ENCODE data around the gene VWCE. TPM values are rescaled to one million over a fixed set of nuclear protein-coding genes. Genes with fewer than 3 reads are reported as not detected.

VWCE gene
- polyA plus RNA-seq, 3 donors = 0.05 to 0.23 TPM; not detected in 1

DNA sequence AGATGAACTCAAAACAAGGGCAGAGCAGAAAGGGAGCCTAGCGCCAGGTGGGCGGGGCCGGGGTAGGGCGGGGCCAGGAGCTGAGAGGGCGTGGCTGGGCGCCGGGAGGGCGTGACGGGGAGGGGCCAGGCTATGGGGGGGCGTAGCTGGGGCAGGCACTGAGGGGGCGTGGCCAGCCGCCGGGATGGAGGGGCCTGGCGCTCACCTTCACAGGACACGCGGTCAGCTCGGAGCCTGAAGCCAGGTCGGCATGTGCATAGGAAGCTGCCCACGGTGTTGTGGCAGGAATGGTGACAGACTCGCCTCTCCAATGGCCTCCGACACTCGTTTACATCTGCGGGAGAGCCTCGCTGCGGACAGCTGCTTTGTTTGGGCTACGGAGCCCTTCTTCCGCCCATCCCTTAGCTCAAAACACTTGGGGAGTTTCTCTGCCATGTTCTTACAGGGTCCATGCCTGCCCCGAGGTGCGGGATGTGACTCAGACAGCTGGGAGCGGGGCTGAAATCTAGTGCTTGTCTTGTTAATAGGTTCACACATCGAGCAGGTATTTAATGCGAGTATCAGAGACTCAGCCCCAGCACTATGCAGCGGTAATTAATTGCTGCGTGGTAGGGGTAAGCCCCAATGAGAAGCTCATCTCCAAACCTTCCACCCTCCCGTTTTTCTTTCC lies 13.4 kb downstream of the VWCE start:
- Histone ChIP-seq H3K9me3 (replicated peaks in 1 of 2; ENCODE audit: control insufficient read depth in 1 of 2, insufficient read depth in 1 of 2, low read length in 2 of 2) (no peaks in the 10 kb centered on the region), H3K27me3 (ENCODE audit: control insufficient read depth in 2 of 2, insufficient read depth in 2 of 2, low read length in 2 of 2) (no peaks in the 10 kb centered on the region), H3K9ac (ENCODE audit: insufficient read depth, low read length, poor library complexity, severe bottlenecking) (no peak overlapping the region), H4K20me1 (ENCODE audit: insufficient read depth, low read length) (no peaks in the 10 kb centered on the region), H3K4me1 (ENCODE audit: control insufficient read depth in 1 of 2, insufficient read depth in 2 of 2, low read length in 2 of 2) (no peaks in the 10 kb centered on the region), H3K36me3 (replicated peaks in 1 of 2; ENCODE audit: control insufficient read depth in 1 of 2, insufficient read depth in 2 of 2, low read length in 2 of 2) (no peaks in the 10 kb centered on the region), H3K27ac (ENCODE audit: low read depth in 1 of 2, low read length in 2 of 2) (no peak overlapping the region), H3K4me2 (replicated peaks; ENCODE audit: extremely low read depth, low read length, poor library complexity, severe bottlenecking) (no peak overlapping the region), H3K4me3 (replicated peaks in 1 of 3; ENCODE audit: low read depth in 2 of 3, low read length in 3 of 3) (no peak overlapping the region), H2AFZ (ENCODE audit: insufficient read depth, low read depth, low read length, poor library complexity, severe bottlenecking) (no peak overlapping the region), H3K79me2 (ENCODE audit: insufficient read depth, low read length) (no peaks in the 10 kb centered on the region)
- Mint-ChIP-seq H3K27me3 (ENCODE audit: low read depth in 3 of 3) (peaks cover 2 to 6% (median 5%) of the 10 kb centered on the region in 3 donors), H3K9me3 (peaks cover 0 to 6% (median 1%) of the 10 kb centered on the region in 7 donors), H3K4me1 (peaks cover 2% of the 10 kb centered on the region), H3K36me3 (no peaks in the 10 kb centered on the region), H3K4me3 (no peak overlapping the region), H3K27ac (no peak overlapping the region)
- intact Hi-C loops (cut with micrococcal nuclease) = no loop called here
- WGBS (ENCODE audit: insufficient coverage) = 86% methylated on average over 33 of the region's 35 CpGs
- TF ChIP-seq CTCF (IDR thresholded peaks at IDR 0.05) = no peak
- DNase-seq = no peak

GRCh38 chr11:61280883-61281580 lies 14.1 kb downstream of the VWCE start:
- Mint-ChIP-seq H3K4me3 (no peak overlapping the region), H3K9me3 (peaks cover 0 to 6% (median 1%) of the 10 kb centered on the region in 7 donors), H3K27ac (no peak overlapping the region), H3K27me3 (ENCODE audit: low read depth in 3 of 3) (peaks cover 2 to 7% (median 6%) of the 10 kb centered on the region in 3 donors), H3K4me1 (peaks cover 2% of the 10 kb centered on the region), H3K36me3 (no peaks in the 10 kb centered on the region)
- Histone ChIP-seq H3K4me2 (replicated peaks; ENCODE audit: extremely low read depth, low read length, poor library complexity, severe bottlenecking) (no peak overlapping the region), H4K20me1 (ENCODE audit: insufficient read depth, low read length) (no peaks in the 10 kb centered on the region), H3K36me3 (replicated peaks in 1 of 2; ENCODE audit: control insufficient read depth in 1 of 2, insufficient read depth in 2 of 2, low read length in 2 of 2) (no peaks in the 10 kb centered on the region), H3K9ac (ENCODE audit: insufficient read depth, low read length, poor library complexity, severe bottlenecking) (no peak overlapping the region), H3K9me3 (replicated peaks in 1 of 2; ENCODE audit: control insufficient read depth in 1 of 2, insufficient read depth in 1 of 2, low read length in 2 of 2) (no peaks in the 10 kb centered on the region), H3K4me1 (ENCODE audit: control insufficient read depth in 1 of 2, insufficient read depth in 2 of 2, low read length in 2 of 2) (no peaks in the 10 kb centered on the region), H2AFZ (ENCODE audit: insufficient read depth, low read depth, low read length, poor library complexity, severe bottlenecking) (no peak overlapping the region), H3K27ac (ENCODE audit: low read depth in 1 of 2, low read length in 2 of 2) (no peak overlapping the region), H3K27me3 (ENCODE audit: control insufficient read depth in 2 of 2, insufficient read depth in 2 of 2, low read length in 2 of 2) (no peaks in the 10 kb centered on the region), H3K4me3 (replicated peaks in 1 of 3; ENCODE audit: low read depth in 2 of 3, low read length in 3 of 3) (no peak overlapping the region), H3K79me2 (ENCODE audit: insufficient read depth, low read length) (no peaks in the 10 kb centered on the region)
- DNase-seq = no peak
- WGBS (ENCODE audit: insufficient coverage) = 97% methylated on average over 18 of the region's 20 CpGs
- intact Hi-C loops (cut with micrococcal nuclease) = no loop called here
- no peak for TF ChIP-seq CTCF (IDR thresholded peaks at IDR 0.05)

All from CD14-positive monocyte (primary cell).